Ovary (tissue), 3 donors: ENCODE data around the gene TNK1.

Experiments
- EP300 ChIP-seq: sonication (generic); formaldehyde crosslinking; IDR thresholded peaks from one replicate; pipeline ENCODE4 v1.6.1; 2017; ENCODE audit warnings: antibody characterized with exemption
- POLR2A ChIP-seq: fragments of 450-650 bp; IDR thresholded peaks from one replicate; pipeline ENCODE4 v1.6.1; 2017; ENCODE audit warnings: antibody characterized with exemption, mild to moderate bottlenecking, moderate library complexity
- TF ChIP-seq, protein P1 (sequence below), 3 donors: fragments of 450-650 bp in 2 of 3; fragments of 200-600 bp in 1 of 3; IDR thresholded peaks; one replicate each; pipeline versions ENCODE4 v1.5.1 to v1.8.0; 2016 to 2022; ENCODE audit warnings: antibody characterized with exemption in 3 of 3, mild to moderate bottlenecking in 1 of 3
- donor health status: DM: no; HTN: no; CAD: no.

DNA sequence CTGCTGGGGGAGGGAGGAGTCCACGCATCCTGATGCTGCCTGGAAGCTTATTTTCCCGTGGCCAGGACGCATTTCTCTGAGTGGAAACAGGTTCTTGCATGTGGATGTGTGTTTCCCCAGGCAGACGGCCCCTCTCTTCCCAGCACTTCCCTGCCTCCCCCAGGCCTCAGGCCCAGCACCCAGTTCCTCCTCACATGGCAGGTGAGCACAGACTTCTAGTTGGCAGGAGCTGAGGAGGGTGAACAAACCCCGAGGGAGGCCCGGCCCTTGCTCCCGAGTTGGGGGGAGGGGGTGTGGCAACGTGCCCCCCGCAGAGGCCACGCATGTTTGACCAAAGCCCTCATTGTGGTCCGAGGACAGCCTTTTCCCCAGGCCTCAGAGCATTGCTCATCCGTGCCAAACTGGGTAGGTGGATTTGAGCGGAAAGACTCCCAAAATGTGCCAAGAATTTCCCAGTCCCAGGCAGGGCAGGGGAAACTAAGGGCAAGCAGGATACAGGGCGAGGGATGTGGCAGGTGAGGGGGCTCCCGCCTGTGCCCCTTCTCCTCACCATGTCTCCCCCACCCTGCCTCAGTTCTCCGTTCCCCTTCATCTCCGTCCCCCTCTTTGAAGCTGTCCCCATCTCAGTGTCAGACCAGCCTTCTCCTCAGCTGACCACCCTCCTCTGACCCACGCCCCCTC, 37.7 kb downstream of the TNK1 start:
- TF ChIP-seq, protein P1, sequence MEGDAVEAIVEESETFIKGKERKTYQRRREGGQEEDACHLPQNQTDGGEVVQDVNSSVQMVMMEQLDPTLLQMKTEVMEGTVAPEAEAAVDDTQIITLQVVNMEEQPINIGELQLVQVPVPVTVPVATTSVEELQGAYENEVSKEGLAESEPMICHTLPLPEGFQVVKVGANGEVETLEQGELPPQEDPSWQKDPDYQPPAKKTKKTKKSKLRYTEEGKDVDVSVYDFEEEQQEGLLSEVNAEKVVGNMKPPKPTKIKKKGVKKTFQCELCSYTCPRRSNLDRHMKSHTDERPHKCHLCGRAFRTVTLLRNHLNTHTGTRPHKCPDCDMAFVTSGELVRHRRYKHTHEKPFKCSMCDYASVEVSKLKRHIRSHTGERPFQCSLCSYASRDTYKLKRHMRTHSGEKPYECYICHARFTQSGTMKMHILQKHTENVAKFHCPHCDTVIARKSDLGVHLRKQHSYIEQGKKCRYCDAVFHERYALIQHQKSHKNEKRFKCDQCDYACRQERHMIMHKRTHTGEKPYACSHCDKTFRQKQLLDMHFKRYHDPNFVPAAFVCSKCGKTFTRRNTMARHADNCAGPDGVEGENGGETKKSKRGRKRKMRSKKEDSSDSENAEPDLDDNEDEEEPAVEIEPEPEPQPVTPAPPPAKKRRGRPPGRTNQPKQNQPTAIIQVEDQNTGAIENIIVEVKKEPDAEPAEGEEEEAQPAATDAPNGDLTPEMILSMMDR (IDR thresholded peaks at IDR 0.05): no peak
- TF ChIP-seq POLR2A: no peak
- TF ChIP-seq EP300: no peak
